ENCODE results near the gene CRELD1. TPM values are rescaled to one million over a fixed set of nuclear protein-coding genes. Genes with fewer than 3 reads are reported as not detected.

Gene CRELD1
- polyA plus RNA-seq, 1 of the 3 experiments (the other 2 are of a cell fraction), result 77.6 TPM

DNA sequence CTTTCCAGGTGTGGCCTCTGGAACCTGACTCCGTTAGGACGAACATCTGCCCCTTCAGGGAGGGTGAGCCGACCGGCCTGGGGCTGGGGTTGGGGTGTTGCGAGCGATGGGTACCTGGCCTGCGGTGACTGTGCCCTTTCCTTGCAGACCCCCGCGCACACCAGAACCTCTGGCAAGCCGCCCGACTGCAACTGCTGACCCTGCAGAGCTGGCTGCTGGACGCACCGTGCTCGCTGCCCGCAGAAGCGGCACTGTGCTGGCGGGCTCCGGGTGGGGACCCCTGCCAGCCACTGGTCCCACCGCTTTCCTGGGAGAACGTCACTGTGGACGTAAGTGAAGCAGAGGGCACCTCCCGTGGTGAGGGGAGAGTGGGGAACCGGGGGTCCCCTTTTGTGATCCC lies 5.5 kb upstream of the CRELD1 start (continued):
- TF ChIP-seq RXRA (IDR thresholded peaks at IDR 0.05; ENCODE audit: borderline replicate concordance, low read depth), result no peak
- TF ChIP-seq, protein P1, sequence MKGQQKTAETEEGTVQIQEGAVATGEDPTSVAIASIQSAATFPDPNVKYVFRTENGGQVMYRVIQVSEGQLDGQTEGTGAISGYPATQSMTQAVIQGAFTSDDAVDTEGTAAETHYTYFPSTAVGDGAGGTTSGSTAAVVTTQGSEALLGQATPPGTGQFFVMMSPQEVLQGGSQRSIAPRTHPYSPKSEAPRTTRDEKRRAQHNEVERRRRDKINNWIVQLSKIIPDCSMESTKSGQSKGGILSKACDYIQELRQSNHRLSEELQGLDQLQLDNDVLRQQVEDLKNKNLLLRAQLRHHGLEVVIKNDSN (IDR thresholded peaks at IDR 0.05; ENCODE audit: borderline replicate concordance, low read depth), result no peak
- TF ChIP-seq SMC3 (IDR thresholded peaks at IDR 0.05; ENCODE audit: low read depth, low read length), result no peak
- TF ChIP-seq, protein P2, sequence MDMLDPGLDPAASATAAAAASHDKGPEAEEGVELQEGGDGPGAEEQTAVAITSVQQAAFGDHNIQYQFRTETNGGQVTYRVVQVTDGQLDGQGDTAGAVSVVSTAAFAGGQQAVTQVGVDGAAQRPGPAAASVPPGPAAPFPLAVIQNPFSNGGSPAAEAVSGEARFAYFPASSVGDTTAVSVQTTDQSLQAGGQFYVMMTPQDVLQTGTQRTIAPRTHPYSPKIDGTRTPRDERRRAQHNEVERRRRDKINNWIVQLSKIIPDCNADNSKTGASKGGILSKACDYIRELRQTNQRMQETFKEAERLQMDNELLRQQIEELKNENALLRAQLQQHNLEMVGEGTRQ (IDR thresholded peaks at IDR 0.05; ENCODE audit: borderline replicate concordance, low read depth, low read length), result no peak
- no peak for TF ChIP-seq GABPA (IDR thresholded peaks at IDR 0.05; ENCODE audit: low read depth)
- TF ChIP-seq FOSL2 (IDR thresholded peaks at IDR 0.05; ENCODE audit: borderline replicate concordance, low read depth), result no peak

DNA sequence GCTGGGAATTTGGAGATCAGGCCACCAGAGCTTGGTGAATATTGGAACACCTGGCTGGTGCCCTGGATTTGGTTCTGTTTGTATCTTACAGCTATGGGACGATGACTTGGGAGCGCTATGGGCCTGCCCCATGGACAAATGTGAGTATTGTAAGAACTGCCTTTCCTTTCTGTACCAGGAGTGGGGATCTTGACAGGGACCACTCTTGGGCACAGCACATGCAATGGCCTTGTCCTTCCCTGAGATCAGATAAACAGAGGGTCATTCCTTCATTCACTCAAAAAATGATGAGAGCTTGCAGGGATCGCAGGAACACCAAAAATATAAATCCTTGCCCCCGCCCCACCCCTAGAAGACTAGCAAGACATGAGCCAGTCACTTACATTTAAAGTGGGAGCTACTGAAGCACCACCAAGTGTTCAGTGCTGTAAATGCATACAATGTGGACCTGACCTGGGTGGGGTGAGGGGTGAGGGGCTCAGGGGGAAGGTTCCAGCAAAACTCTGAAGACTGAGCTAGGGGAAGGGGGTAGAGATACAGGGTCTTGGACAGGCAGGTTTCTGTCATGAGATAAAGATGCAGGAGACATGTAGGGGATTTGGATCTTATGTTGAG lies 2.7 kb upstream of the CRELD1 start:
- ChIA-PET CTCF (interaction anchor here (0.8 to 5.5 kb wide), 12 partner anchors 10 to 578 kb away, joined by 3 to 38 read pairs (median 4); partner anchors contain the start of genes IL17RC, RPUSD3 and TTLL3), POLR2A (interaction anchor here (1.1 to 1.3 kb wide), 2 partner anchors 15 to 28 kb away, joined by 3 read pairs; partner anchors contain the start of gene IL17RE)
- DNase-seq, result peak; percentile 63
- WGBS (ENCODE audit: low lambda C conversion rate), result 94% methylated on average over 4 of the region's 4 CpGs
- Histone ChIP-seq H4K20me1 (ENCODE audit: insufficient read depth) (no peaks in the 10 kb centered on the region), H3K27ac (ENCODE audit: low read depth in 2 of 2, low read length in 1 of 2) (no peak overlapping the region), H3F3A (replicated peaks; ENCODE audit: insufficient read depth) (peaks cover 9% of the 10 kb centered on the region), H3K79me2 (ENCODE audit: insufficient read depth) (peaks cover 19% of the 10 kb centered on the region; the same call in 1 of the 2 replicates), H3K4me2 (no peak overlapping the region), H3K9me3 (no peaks in the 10 kb centered on the region), H3K9me2 (no peaks in the 10 kb centered on the region), H3K4me3 (ENCODE audit: low read depth in 2 of 2, low read length in 1 of 2) (no peak overlapping the region), H3K27me3 (ENCODE audit: insufficient read depth) (no peaks in the 10 kb centered on the region), H2AFZ (ENCODE audit: low read depth) (no peak overlapping the region), H3K9ac (no peak overlapping the region), H3K36me3 (replicated peaks in 1 of 2; ENCODE audit: control insufficient read depth in 1 of 2, insufficient read depth in 2 of 2, low read length in 1 of 2) (peaks cover 0 to 11% of the 10 kb centered on the region in 2 experiments), H3K4me1 (ENCODE audit: control insufficient read depth in 1 of 2, insufficient read depth in 2 of 2, low read depth in 1 of 2, low read length in 1 of 2) (peaks cover 12 to 16% of the 10 kb centered on the region in 2 experiments)
- no peak for TF ChIP-seq JUND (IDR thresholded peaks at IDR 0.05)
- 0 out of 2 replicates have a peak, but pooled peaks have one; percentile 8 for TF ChIP-seq SMC3 (IDR thresholded peaks at IDR 0.05; ENCODE audit: low read depth, low read length)
- no peak for TF ChIP-seq TEAD4 (IDR thresholded peaks at IDR 0.05; ENCODE audit: borderline replicate concordance, insufficient read depth)
- no peak for TF ChIP-seq MEF2A (IDR thresholded peaks at IDR 0.05; ENCODE audit: borderline replicate concordance, low read depth)
- no peak for TF ChIP-seq EP300 (IDR thresholded peaks at IDR 0.05; ENCODE audit: borderline replicate concordance in 1 of 2, low read depth in 1 of 2, low read length in 1 of 2)
- TF ChIP-seq, protein P1 (IDR thresholded peaks at IDR 0.05; ENCODE audit: borderline replicate concordance, low read depth), result no peak
- no peak for TF ChIP-seq NRF1 (IDR thresholded peaks at IDR 0.05; ENCODE audit: low read depth, low read length)
- TF ChIP-seq, protein P3, sequence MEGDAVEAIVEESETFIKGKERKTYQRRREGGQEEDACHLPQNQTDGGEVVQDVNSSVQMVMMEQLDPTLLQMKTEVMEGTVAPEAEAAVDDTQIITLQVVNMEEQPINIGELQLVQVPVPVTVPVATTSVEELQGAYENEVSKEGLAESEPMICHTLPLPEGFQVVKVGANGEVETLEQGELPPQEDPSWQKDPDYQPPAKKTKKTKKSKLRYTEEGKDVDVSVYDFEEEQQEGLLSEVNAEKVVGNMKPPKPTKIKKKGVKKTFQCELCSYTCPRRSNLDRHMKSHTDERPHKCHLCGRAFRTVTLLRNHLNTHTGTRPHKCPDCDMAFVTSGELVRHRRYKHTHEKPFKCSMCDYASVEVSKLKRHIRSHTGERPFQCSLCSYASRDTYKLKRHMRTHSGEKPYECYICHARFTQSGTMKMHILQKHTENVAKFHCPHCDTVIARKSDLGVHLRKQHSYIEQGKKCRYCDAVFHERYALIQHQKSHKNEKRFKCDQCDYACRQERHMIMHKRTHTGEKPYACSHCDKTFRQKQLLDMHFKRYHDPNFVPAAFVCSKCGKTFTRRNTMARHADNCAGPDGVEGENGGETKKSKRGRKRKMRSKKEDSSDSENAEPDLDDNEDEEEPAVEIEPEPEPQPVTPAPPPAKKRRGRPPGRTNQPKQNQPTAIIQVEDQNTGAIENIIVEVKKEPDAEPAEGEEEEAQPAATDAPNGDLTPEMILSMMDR (IDR thresholded peaks at IDR 0.05), result peak; percentile 24
- no peak for TF ChIP-seq FOSL2 (IDR thresholded peaks at IDR 0.05; ENCODE audit: borderline replicate concordance, low read depth)
